Fibroblast of skin of abdomen (primary cell): ENCODE data around the gene GPLD1.
A peak's percentile ranks its signal among the peaks of the same experiment; 100 is the strongest.
"Not testable (repeated sequence)": the region's sequence is repeated elsewhere in the genome, so short reads cannot be mapped to it uniquely, and the experiment has no call there.

Experiments
- DNase-seq: peaks from one replicate; pipeline ENCODE4 v3.0.0-alpha.2; 2013

Gene GPLD1

GRCh38 chr6:24453921-24454320 is 35.5 kb downstream of the GPLD1 start:
- no peak for DNase-seq

- no peak for DNase-seq
Observed at GRCh38 chr6:24451581-24452388, 37.6 kb downstream of the GPLD1 start.

- no peak for DNase-seq
Observed at GRCh38 chr6:24448828-24449525, 40.4 kb downstream of the GPLD1 start.

DNA sequence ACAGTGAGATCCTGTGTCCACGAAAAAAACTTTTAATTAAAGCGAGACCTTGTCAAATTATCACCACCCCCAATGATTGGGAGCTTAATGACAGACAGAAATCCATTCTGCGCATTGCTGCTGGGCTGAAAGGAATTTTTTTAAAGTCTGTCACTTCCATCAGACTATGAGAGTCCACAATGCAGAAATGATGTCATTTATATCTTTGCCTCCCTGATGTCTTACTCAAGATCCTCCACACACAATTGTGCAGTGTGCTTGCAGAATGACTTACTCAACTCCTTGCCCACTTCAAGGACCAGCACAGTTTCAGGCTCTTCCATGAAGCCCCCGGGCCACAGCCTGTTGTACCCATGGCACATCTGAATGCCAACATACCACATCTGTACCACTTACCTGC is 41.0 kb downstream of the GPLD1 start:
- no peak for DNase-seq

DNA sequence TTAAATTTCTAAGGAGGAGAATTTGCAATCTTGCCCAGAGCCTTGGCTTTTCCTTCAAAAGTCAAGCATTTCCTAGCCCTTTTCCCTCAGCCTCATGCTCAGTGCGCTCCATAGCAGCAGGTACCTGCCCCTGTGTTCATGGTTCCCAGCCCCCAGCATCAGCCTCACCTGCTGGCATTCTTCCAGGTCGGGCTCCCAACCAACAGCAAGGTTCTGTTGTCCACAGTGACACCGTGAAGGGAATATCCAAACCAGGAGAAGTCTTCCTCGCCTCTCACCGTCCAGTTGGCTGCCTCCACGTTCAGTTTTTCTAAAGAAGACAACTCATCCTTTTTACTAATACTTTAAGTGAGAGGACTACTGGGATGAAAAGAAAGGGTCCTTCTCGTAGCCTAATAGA is 42.7 kb downstream of the GPLD1 start:
- no peak for DNase-seq

- no peak for DNase-seq
Observed at GRCh38 chr6:24445704-24446103, 43.7 kb downstream of the GPLD1 start.

GRCh38 chr6:24444588-24444987 is 44.8 kb downstream of the GPLD1 start:
- no peak for DNase-seq

DNA sequence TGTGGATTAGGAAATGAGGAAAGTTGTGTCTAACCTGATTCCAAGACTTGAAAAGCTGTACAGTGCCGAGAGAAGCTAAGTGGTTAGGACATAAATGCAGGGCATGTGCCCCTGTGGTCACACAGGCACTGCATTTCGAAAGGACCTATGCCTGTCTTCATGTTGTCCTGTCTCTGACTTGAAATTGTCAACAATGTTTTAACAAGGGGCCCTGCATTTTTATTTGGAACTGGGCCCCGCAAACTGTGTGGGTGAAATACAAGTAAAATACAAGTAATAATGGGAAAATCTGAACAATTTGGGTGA is 47.8 kb downstream of the GPLD1 start:
- no peak for DNase-seq

DNA sequence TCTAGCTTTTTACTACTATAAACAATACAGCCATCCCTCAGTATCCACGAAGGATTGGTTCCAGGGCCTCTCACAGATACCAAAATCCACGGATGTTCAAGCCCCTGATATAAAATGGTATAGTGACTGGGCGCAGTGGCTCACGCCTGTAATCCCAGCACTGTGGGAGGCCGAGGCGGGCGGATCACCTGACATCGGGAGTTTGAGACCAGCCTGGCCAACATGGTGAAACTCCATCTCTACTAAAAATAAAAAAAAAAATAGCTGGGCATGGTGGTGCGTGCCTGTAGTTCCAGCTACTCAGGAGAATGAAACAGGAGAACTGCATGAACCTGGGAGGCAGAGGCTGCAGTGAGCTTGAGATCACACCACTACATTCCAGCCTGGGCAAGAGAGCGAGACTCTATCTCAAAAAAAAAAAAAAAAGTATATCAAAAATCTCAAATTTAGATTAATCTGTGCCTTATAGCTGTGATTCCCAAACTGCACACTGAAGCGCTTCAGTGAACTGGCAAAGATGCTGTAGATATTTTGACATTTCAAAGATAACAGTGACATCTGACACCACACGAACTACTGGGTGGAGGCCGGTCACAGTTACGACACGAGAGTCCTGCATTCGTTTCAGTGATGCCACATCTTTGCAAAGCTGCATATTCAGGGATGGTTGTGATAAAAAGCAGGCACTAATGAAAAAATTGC is 48.3 kb downstream of the GPLD1 start:
- DNase-seq, result no peak

GRCh38 chr6:24439858-24440539 is 49.4 kb downstream of the GPLD1 start:
- DNase-seq, result no peak

DNA sequence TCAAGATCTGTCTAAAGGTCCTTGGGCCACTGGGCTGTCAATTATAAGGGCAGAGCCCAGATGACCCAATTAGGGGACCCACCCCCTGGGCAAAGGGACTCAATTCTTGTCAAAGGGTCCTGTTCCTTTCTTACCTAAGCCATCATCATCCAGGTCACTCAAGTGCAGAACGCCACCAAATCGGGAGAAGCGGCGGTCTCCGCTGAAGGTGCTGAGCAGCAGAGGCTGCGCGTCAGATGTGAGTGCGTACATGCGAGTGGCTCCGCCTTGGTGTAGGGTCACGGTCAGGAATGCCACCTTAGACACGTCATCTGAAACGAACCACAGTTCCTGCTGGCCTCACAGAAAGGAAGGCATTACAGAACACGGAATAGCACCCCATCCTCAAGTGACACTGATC is 52.4 kb downstream of the GPLD1 start:
- no peak for DNase-seq

GRCh38 chr6:24432611-24433010 is 56.8 kb downstream of the GPLD1 start:
- DNase-seq, result no peak

DNA sequence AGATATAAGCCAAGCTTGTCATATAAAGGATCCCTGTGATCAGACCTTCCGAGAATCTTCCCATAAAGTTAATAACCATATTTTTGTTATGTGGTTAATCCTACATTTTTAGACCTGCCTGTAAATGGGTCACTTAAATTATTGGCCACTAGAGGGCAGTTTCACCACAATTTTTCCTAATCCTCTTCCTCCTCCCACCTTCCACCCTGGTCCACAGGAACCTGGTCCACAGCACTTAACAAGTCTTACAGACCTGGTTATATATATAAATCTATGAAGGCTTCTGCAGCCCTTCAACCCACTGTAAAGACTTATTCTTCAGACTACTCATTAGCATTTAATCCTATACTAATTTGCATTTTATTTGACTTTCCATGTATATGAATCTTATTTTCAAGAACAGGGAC is 58.3 kb downstream of the GPLD1 start:
- peak; percentile 25 for DNase-seq

DNA sequence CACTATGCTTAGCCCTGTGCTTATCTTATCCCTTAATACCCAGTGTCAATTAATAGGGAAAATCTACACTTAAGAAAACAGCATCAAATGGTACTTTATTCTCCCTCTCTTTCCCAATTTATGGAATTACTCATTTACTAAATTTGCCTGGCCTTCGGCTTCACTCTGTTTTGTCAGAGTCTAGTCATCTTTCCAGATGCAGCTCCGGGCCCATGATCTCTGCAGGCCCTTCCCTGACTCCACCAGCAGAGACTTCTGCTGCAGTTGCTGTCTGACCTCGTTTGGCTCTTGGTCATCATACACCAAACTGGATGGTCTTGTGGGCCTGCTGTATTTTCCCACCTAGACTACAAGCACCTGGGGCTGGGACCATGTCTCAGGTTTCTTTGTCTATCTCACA is 59.3 kb downstream of the GPLD1 start:
- DNase-seq, result no peak

DNA sequence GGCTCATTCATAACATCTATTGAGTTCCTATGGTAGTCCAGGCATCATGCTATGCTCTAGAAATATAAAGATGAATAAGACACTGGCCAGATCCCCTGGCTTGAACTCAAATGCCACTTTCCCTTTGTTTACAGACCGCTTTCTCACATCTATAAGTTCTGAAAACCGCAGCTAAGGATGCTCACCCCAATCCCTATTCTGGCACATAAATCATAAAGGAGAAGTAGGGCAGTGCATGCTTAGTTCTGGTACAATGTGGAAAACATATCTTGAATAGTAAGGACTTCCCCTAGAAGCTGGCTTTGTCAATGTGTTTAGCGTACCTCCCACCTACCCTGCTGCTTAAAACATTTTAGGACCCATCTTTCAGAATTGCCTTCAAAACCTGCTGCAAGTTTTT is 60.2 kb downstream of the GPLD1 start:
- DNase-seq, result no peak

DNA sequence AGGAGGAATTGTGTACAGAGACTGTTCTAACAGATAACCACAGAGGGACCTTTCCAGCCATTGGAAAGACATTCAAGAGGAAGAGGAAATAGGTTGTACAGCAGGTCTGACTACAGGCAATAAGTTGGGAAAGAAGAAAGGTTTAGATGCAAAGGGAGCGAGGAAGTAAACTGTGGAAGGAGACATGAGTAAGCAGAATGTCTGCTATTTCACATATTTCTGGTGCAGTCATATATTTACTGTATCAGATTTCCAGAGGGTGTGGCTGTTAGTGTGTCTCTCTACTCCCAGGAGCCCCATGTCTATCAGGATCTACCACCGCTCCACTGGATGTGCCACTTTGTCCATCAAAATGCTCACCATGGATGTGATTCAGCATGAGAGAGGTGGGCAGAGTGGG is 60.8 kb downstream of the GPLD1 start:
- peak; percentile 10 for DNase-seq

DNA sequence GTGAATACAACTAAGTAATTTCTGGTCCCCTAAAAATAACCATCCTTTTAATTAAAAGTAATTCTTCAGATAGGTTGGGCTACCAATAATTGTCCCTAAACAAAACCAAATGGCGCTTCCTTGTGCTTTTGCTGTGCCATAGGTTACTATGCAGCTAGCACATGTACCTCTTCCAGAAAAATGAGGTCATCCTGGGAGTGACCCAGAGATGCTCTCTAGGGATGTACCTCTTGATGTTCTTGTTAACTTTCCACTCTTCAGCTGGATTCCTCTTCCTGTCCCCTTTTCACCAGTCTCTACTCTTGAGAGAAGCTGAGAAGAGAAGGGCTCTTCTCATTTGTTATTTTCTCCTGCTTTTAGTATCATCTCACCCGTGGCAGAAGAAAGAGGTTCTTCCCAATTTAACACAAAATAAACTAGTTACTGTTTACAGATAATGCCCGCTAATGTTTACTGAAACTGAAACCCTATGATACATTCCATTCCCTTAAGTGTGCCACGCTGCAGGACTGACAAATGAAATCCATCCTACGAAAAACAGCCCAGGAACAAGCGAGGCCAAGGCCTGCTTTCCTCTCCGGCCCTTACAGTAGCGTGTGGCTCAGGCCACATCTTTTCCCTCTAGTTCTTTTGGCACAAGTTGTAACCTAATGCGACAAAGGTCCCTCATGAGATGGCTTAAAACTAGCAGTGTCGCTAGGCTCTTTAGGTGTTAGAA is 62.5 kb downstream of the GPLD1 start:
- DNase-seq, result no peak

GRCh38 chr6:24425091-24425490 is 64.3 kb downstream of the GPLD1 start:
- no peak for DNase-seq

- no peak for DNase-seq
Observed at GRCh38 chr6:24419526-24419925, 69.9 kb downstream of the GPLD1 start.

- DNase-seq, result no peak
Observed at GRCh38 chr6:24415753-24416152, 73.6 kb downstream of the GPLD1 start.

DNA sequence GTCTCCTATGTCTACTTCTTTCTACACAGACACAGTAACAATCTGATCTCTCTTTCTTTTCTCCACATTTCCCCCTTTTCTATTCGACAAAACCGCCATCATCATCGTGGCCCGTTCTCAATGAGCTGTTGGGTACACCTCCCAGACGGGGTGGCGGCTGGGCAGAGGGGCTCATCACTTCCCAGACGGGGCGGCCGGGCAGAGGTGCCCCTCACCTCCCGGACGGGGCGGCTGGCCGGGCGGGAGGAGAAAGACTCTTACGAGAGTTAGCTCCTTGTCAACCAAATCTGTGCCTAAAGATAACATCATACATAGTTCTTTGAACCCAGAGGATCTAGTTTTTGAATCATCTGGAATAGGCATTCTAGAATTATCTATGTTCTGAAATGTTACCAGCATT is 74.8 kb downstream of the GPLD1 start:
- DNase-seq, result not testable (repeated sequence)

- no peak for DNase-seq
Observed at GRCh38 chr6:24412294-24412693, 77.1 kb downstream of the GPLD1 start.

GRCh38 chr6:24410622-24411021 is 78.8 kb downstream of the GPLD1 start:
- DNase-seq, result no peak
